HAP-1 (cell line): Measurements from ENCODE around the gene LSG1.

Experiments
- DNase-seq, 2 experiments: peaks; one replicate each; pipeline ENCODE4 v3.0.0-alpha.2; 2016 to 2020; ENCODE audit warnings: low spot score in 2 of 2
- H3K27me3 ChIP-seq: fragments of 250-450 bp; sonication (Bioruptor Pico); 2 replicates; pipeline ENCODE4 v1.5.1; 2020; ENCODE audit warnings: low read depth, mild to moderate bottlenecking, moderate library complexity
- H3K36me3 ChIP-seq: fragments of 250-450 bp; sonication (Bioruptor Pico); replicated peaks from 2 replicates; pipeline ENCODE4 v1.5.1; 2020; ENCODE audit warnings: mild to moderate bottlenecking
- H3K4me1 ChIP-seq: fragments of 250-450 bp; sonication (Bioruptor Pico); 2 replicates; pipeline ENCODE4 v1.5.1; 2020; ENCODE audit warnings: mild to moderate bottlenecking
- H3K4me3 ChIP-seq: fragments of 250-450 bp; sonication (Bioruptor Pico); 2 replicates; pipeline ENCODE4 v1.5.1; 2020; ENCODE audit warnings: mild to moderate bottlenecking, moderate library complexity
- H3K9me3 ChIP-seq: fragments of 250-450 bp; sonication (Bioruptor Pico); 2 replicates; pipeline ENCODE4 v1.5.1; 2020; ENCODE audit warnings: mild to moderate bottlenecking, moderate library complexity
- in situ Hi-C: fragments of 300-500 bp; cut with MboI; formaldehyde crosslinking; loops from 3 replicates; pipeline ENCODE4 v1.14.3; 2020; ENCODE audit warnings: low sequenced_read_pairs, inconsistent platforms, mixed read lengths

LSG1 gene

GRCh38 chr3:194592798-194593752, 78.9 kb downstream of the LSG1 start:
- no peak for DNase-seq
- Histone ChIP-seq H3K4me1 (no peaks in the 10 kb centered on the region), H3K9me3 (no peaks in the 10 kb centered on the region), H3K4me3 (no peak overlapping the region), H3K36me3 (no peaks in the 10 kb centered on the region), H3K27me3 (no peaks in the 10 kb centered on the region)
- in situ Hi-C loops = no loop called here
